GM23338 (cell line): ENCODE data around the gene SLC43A2. TPM values are rescaled to one million over a fixed set of nuclear protein-coding genes. Genes with fewer than 3 reads are reported as not detected.

Experiments
- ATAC-seq: fragments of 200-7000 bp; cut with Tn5 transposase; 3 replicates; pipeline ENCODE4 v1.9.1; 2020
- DNase-seq: peaks from one replicate; pipeline ENCODE4 v3.0.0-alpha.2; 2015; ENCODE audit warnings: low spot score
- H2AFZ ChIP-seq: fragments of 200-600 bp; sonication (generic); 2 replicates; pipeline ENCODE4 v1.8.0; 2016; ENCODE audit warnings: antibody characterized with exemption, mild to moderate bottlenecking, moderate library complexity
- H3F3A ChIP-seq: fragments of 200-600 bp; sonication (generic); replicated peaks from 2 replicates; pipeline ENCODE4 v1.8.0; 2017; ENCODE audit warnings: antibody characterized with exemption, mixed run types, low read depth
- H3K27ac ChIP-seq: fragments of 200-600 bp; sonication (generic); 2 replicates; pipeline ENCODE4 v1.6.1; 2016; ENCODE audit warnings: low read depth
- H3K27me3 ChIP-seq: fragments of 200-600 bp; sonication (generic); 2 replicates; pipeline ENCODE4 v1.8.0; 2016; ENCODE audit warnings: mild to moderate bottlenecking, mixed run types, moderate library complexity; ENCODE audit not compliant: insufficient read depth
- H3K36me3 ChIP-seq: fragments of 200-600 bp; sonication (generic); 2 replicates; pipeline ENCODE4 v1.8.0; 2016; ENCODE audit warnings: mild to moderate bottlenecking; ENCODE audit not compliant: insufficient read depth
- H3K4me1 ChIP-seq: fragments of 200-600 bp; sonication (generic); 2 replicates; pipeline ENCODE4 v1.8.0; 2016; ENCODE audit warnings: mild to moderate bottlenecking, moderate library complexity; ENCODE audit not compliant: insufficient read depth
- H3K4me2 ChIP-seq: fragments of 200-600 bp; sonication (generic); 2 replicates; pipeline ENCODE4 v1.7.1; 2017; ENCODE audit warnings: mixed run types
- H3K4me3 ChIP-seq: fragments of 200-600 bp; sonication (generic); 2 replicates; pipeline ENCODE4 v1.6.1; 2016; ENCODE audit warnings: mixed run types
- H3K79me2 ChIP-seq: fragments of 200-600 bp; sonication (generic); replicated peaks from 2 replicates; pipeline ENCODE4 v1.8.0; 2017; ENCODE audit warnings: mild to moderate bottlenecking; ENCODE audit not compliant: insufficient read depth
- H3K9me2 ChIP-seq: fragments of 200-600 bp; sonication (generic); 2 replicates; pipeline ENCODE4 v1.8.0; 2017; ENCODE audit not compliant: insufficient read depth
- H4K20me1 ChIP-seq: fragments of 200-600 bp; sonication (generic); replicated peaks from 2 replicates; pipeline ENCODE4 v1.8.0; 2017; ENCODE audit warnings: mild to moderate bottlenecking; ENCODE audit not compliant: insufficient read depth
- H3K27ac Mint-ChIP-seq: 2 replicates; pipeline ENCODE4 v1.8.0; 2020; ENCODE audit warnings: inconsistent platforms, mild to moderate bottlenecking, moderate library complexity, mixed read lengths
- H3K27me3 Mint-ChIP-seq: 3 replicates; pipeline ENCODE4 v1.8.0; 2022; ENCODE audit warnings: low read depth, mild to moderate bottlenecking, moderate library complexity, mixed read lengths, inconsistent platforms; ENCODE audit not compliant: insufficient read depth, poor library complexity
- H3K36me3 Mint-ChIP-seq: 3 replicates; pipeline ENCODE4 v1.8.0; 2021; ENCODE audit warnings: low read depth, mild to moderate bottlenecking, inconsistent platforms, moderate library complexity, mixed read lengths
- H3K4me1 Mint-ChIP-seq: 3 replicates; pipeline ENCODE4 v1.8.0; 2020; ENCODE audit warnings: mild to moderate bottlenecking, inconsistent platforms, mixed read lengths
- H3K4me3 Mint-ChIP-seq: 3 replicates; pipeline ENCODE4 v1.8.0; 2021; ENCODE audit warnings: moderate library complexity, mild to moderate bottlenecking, inconsistent platforms, mixed read lengths
- H3K9me3 Mint-ChIP-seq: 3 replicates; pipeline ENCODE4 v1.8.0; 2020; ENCODE audit warnings: moderate library complexity, mild to moderate bottlenecking, inconsistent platforms, mixed read lengths
- CREB1 ChIP-seq: fragments of 250-450 bp; sonication (Bioruptor Pico); IDR thresholded peaks from 2 replicates; pipeline ENCODE4 v1.5.0; 2020; ENCODE audit warnings: low read depth, mild to moderate bottlenecking, moderate library complexity
- ETS1 ChIP-seq: IDR thresholded peaks from 2 replicates; pipeline ENCODE4 v1.6.1; 2016; ENCODE audit warnings: antibody characterized with exemption
- EZH2 ChIP-seq: fragments of 200-600 bp; sonication (generic); IDR thresholded peaks from one replicate; pipeline ENCODE4 v1.8.0; 2017; ENCODE audit warnings: antibody characterized with exemption, mild to moderate bottlenecking, low read depth; ENCODE audit not compliant: unreplicated experiment
- EZH2phosphoT487 ChIP-seq: fragments of 200-600 bp; sonication (generic); IDR thresholded peaks from one replicate; pipeline ENCODE4 v1.8.1; 2018; ENCODE audit warnings: antibody characterized with exemption; ENCODE audit not compliant: unreplicated experiment
- JUNB ChIP-seq: IDR thresholded peaks from one replicate; pipeline ENCODE4 v1.6.1; 2016; ENCODE audit warnings: antibody characterized with exemption; ENCODE audit not compliant: unreplicated experiment
- NANOG ChIP-seq: IDR thresholded peaks from 2 replicates; pipeline ENCODE4 v1.6.1; 2016; ENCODE audit warnings: antibody characterized with exemption, borderline replicate concordance
- POLR2AphosphoS5 ChIP-seq: IDR thresholded peaks from 2 replicates; pipeline ENCODE4 v1.6.1; 2016; ENCODE audit warnings: antibody characterized with exemption, low read depth
- REST ChIP-seq: IDR thresholded peaks from one replicate; pipeline ENCODE4 v1.6.1; 2018; ENCODE audit warnings: antibody characterized with exemption; ENCODE audit not compliant: unreplicated experiment
- STAT1 ChIP-seq: IDR thresholded peaks from one replicate; pipeline ENCODE4 v1.6.1; 2016; ENCODE audit warnings: antibody characterized with exemption; ENCODE audit not compliant: unreplicated experiment
- ZNF114 ChIP-seq: fragments of 250-450 bp; sonication (Bioruptor Pico); IDR thresholded peaks from 2 replicates; pipeline ENCODE4 v1.5.0; 2020; ENCODE audit warnings: mild to moderate bottlenecking, moderate library complexity
- polyA plus RNA-seq: library from polyadenylated mRNA; unstranded; fragments of >200 nt; fragmentation: Nextera tagmentation; extraction: Ambion mirVana; gene quantifications from 2 replicates; pipeline ENCODE4 v1.2.1, GENCODE V29; 2016
- total RNA-seq: library from RNA; depleted of rRNA; stranded (reverse); fragments of >200 nt; shearing (Covaris generic); gene quantifications from 2 replicates; pipeline ENCODE4 v1.2.3, GENCODE V29; 2014

SLC43A2 gene
- total and polyA plus RNA-seq, 2 experiments from 2014 or later: 2.2 to 9.8 TPM

GRCh38 chr17:1626333-1626732 is 2.3 kb downstream of the SLC43A2 start:
- Mint-ChIP-seq H3K4me1 (peaks cover 25% of the 10 kb centered on the region), H3K27me3 (peaks cover 14% of the 10 kb centered on the region), H3K36me3 (no peaks in the 10 kb centered on the region; the same call in 2 of the 3 replicates), H3K4me3 (peak overlapping the region; percentile 69), H3K9me3 (peaks cover 2% of the 10 kb centered on the region; the same call in 1 of the 3 replicates), H3K27ac (no peak overlapping the region)
- Histone ChIP-seq H3K27me3 (peaks cover 8% of the 10 kb centered on the region; the same call in 1 of the 2 replicates), H3K4me3 (no peak overlapping the region), H4K20me1 (no peaks in the 10 kb centered on the region), H3F3A (0 out of 2 replicates have a peak, but pooled peaks cover 13% of the 10 kb centered on the region), H3K27ac (no peak overlapping the region), H2AFZ (no peak overlapping the region), H3K4me1 (no peaks in the 10 kb centered on the region; the same call in 1 of the 2 replicates), H3K4me2 (no peak overlapping the region), H3K79me2 (no peaks in the 10 kb centered on the region), H3K9me2 (no peaks in the 10 kb centered on the region), H3K36me3 (no peaks in the 10 kb centered on the region)
- DNase-seq (no peak), ATAC-seq (no peak)
- TF ChIP-seq ZNF114 (no peak), EZH2 (no peak), EZH2phosphoT487 (no peak), STAT1 (no peak), REST (no peak), POLR2AphosphoS5 (no peak), ETS1 (no peak), JUNB (no peak)

GRCh38 chr17:1625581-1625980 is 3.1 kb downstream of the SLC43A2 start:
- Histone ChIP-seq H3F3A (0 out of 2 replicates have a peak, but pooled peaks cover 11% of the 10 kb centered on the region), H3K4me3 (no peak overlapping the region), H3K36me3 (no peaks in the 10 kb centered on the region), H3K4me1 (no peaks in the 10 kb centered on the region; the same call in 1 of the 2 replicates), H3K27ac (no peak overlapping the region), H3K9me2 (no peaks in the 10 kb centered on the region), H3K79me2 (no peaks in the 10 kb centered on the region), H2AFZ (no peak overlapping the region), H4K20me1 (no peaks in the 10 kb centered on the region), H3K4me2 (no peak overlapping the region), H3K27me3 (peaks cover 8% of the 10 kb centered on the region; the same call in 1 of the 2 replicates)
- Mint-ChIP-seq H3K4me1 (peaks cover 30% of the 10 kb centered on the region), H3K27ac (no peak overlapping the region), H3K4me3 (peak overlapping the region; percentile 20; the same call in 1 of the 3 replicates), H3K9me3 (no peaks in the 10 kb centered on the region; the same call in 2 of the 3 replicates), H3K36me3 (no peaks in the 10 kb centered on the region; the same call in 2 of the 3 replicates), H3K27me3 (peaks cover 14% of the 10 kb centered on the region)
- DNase-seq (no peak), ATAC-seq (no peak)
- TF ChIP-seq REST (no peak), NANOG (no peak), ETS1 (no peak), CREB1 (CRISPR knock-in tag) (no peak)
